Activated naive CD4-positive, alpha-beta T cell treated with anti-CD3 and anti-CD28 coated beads for 36 hours (primary cell): Measurements from ENCODE around the gene OOEP. TPM values are rescaled to one million over a fixed set of nuclear protein-coding genes. Genes with fewer than 3 reads are reported as not detected.

ENCODE experiments used
- CTCF ChIA-PET: fragments of 350-600 bp; sonication (Branson Sonifier 250); formaldehyde crosslinking; loops from one replicate; lab custom pipeline; 2021; ENCODE audit warnings: antibody characterized with exemption; lab: Charles Lee
- DNase-seq: peaks from one replicate; pipeline ENCODE4 v3.0.0-alpha.2; 2020
- H3K27ac Mint-ChIP-seq: one replicate; pipeline ENCODE4 v1.8.0; 2021; ENCODE audit warnings: mild to moderate bottlenecking, mixed read lengths
- H3K27me3 Mint-ChIP-seq: one replicate; pipeline ENCODE4 v1.8.0; 2021; ENCODE audit warnings: low read depth, mixed read lengths
- H3K36me3 Mint-ChIP-seq: one replicate; pipeline ENCODE4 v1.8.0; 2021; ENCODE audit warnings: low read depth, mixed read lengths
- H3K4me1 Mint-ChIP-seq: one replicate; pipeline ENCODE4 v1.8.0; 2021; ENCODE audit warnings: low read depth, mixed read lengths
- H3K4me3 Mint-ChIP-seq: one replicate; pipeline ENCODE4 v1.8.0; 2021; ENCODE audit warnings: mild to moderate bottlenecking, moderate library complexity, mixed read lengths
- H3K9me3 Mint-ChIP-seq: one replicate; pipeline ENCODE4 v1.8.0; 2021; ENCODE audit warnings: mixed read lengths
- intact Hi-C: fragments of 100-400 bp; cut with micrococcal nuclease; formaldehyde crosslinking; loops from one replicate; pipeline ENCODE4 v1.15.1; 2023
- total RNA-seq, 2 experiments: library from RNA; stranded (reverse); gene quantifications; one replicate each; pipeline ENCODE4 v1.2.3, GENCODE V29; 2021

OOEP gene
- total RNA-seq, 2 experiments from 2014 or later, result 0.31 TPM; not detected in 1

DNA sequence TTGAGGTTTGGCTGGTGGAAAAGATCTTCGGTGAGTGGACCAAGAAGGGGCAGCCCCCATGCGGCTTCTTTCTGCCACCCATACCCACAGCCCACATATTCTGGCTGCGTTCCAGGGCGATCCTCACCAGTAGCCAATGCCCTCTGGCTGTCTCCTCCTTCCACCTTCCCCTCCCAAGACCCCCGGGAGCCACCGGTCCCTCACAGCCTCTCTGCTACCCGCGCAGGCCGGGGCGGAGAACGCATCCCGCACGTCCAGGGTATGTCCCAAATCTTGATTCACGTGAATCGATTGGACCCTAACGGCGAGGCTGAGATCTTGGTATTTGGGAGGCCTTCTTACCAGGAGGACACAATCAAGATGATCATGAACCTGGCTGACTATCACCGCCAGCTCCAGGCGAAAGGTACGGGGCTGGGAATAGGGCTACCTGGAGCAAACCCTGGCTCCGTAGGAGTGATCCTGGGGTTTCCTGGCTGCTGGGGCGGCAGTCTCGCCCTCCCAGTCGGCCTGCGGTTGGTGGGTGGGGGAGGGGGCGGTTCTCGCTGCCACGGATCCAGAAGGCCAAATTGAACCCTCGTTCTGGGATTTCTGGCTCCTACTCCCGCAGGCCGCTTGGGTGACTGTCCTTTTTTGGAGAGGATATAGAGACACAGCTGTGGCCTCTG is 6.7 kb downstream of the OOEP start:
- no peaks in the 10 kb centered on the region for H3K9me3 Mint-ChIP-seq
- no peak overlapping the region for H3K4me3 Mint-ChIP-seq
- no peaks in the 10 kb centered on the region for H3K27me3 Mint-ChIP-seq
- intact Hi-C loops, result no loop called here
- no peak for DNase-seq
- CTCF ChIA-PET, result no interaction called here
- H3K27ac Mint-ChIP-seq, result no peak overlapping the region
- H3K36me3 Mint-ChIP-seq, result no peaks in the 10 kb centered on the region
- no peaks in the 10 kb centered on the region for H3K4me1 Mint-ChIP-seq

DNA sequence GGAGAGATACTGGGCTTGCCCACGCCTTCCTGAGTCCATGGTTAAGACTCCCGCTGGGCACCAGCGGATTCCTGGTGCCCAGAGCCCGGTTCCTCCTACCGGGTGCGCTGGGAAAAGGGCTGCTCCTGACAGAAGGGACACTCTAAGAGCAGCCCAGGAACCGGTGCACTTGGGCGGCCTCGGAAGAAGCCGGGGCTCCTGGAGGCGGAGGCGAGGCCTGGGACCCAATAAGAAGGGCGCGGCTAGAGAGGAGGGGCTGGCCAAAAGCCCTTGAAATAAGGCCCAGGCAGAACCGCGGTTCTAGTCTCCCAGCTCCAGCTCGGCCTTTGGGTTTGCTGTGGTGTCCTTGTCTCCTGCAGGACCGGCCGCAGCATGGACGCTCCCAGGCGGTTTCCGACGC is 7.3 kb downstream of the OOEP start, which contains the start of gene KHDC3L:
KHDC3L (plus strand) TSS at position 301 of the 400 bp plus-strand sequence; CDS start at position 373, 72 bp downstream.
- no peaks in the 10 kb centered on the region for H3K27me3 Mint-ChIP-seq
- no peaks in the 10 kb centered on the region for H3K9me3 Mint-ChIP-seq
- H3K4me3 Mint-ChIP-seq, result no peak within 1 kb of the TSS
- no peak within 1 kb of the TSS for H3K27ac Mint-ChIP-seq
- no peaks in the 10 kb centered on the region for H3K4me1 Mint-ChIP-seq
- no peaks in the 10 kb centered on the region for H3K36me3 Mint-ChIP-seq
- no peak for DNase-seq
- intact Hi-C loops, result no loop called here
- CTCF ChIA-PET, result no interaction called here

DNA sequence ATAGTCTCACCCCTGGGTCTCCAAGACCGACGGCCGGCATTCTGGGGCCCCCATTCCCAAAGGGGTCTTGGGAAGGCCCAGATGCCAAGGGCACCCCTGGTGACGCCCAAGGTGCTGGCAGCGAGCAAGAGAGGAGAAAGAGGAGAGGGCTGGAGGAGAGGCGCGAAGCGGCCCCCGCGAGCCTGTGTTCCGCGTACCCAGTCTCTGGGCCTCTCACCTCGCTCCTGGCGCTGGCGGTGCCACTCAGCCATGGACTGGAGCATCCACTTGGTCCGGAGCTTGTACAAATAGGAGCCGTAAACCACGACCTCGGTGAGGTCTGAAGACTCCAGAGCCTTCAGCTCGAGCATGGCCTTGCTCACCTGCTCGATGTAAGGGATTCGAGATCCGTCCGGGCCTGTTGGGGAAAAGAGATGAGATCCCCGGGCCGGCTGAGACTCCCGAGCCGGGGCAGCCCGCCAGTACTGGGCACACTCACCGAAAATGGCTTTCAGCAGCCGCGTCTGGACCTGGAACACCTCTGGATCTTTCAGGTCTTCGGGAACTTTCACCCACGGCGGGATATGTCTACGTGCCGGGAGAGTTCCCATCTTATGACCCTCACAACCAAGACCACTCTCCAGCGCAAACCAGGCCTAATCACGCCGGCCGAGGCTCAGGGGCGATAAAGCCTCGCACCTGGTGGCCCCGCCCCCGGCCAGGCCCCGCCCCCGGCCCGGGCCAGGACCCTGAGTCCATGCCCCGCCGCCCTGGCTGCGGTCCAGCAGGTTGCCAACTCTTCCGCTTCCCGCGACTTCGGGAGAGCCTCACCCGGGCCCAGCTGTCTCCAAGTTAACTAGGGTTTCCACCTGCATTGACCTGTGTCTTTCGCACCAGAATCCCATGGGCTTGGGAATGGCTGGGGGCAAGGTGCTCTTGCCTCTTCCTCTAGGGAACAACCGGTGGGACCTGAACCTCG is 15.8 kb downstream of the OOEP start, which contains the start of gene DPPA5:
DPPA5 (minus strand) TSS at position 641 of the 958 bp plus-strand sequence; CDS start at position 590, 51 bp downstream.
- H3K27ac Mint-ChIP-seq, result no peak within 1 kb of the TSS
- peaks cover 13% of the 10 kb centered on the region for H3K27me3 Mint-ChIP-seq
- H3K4me3 Mint-ChIP-seq, result no peak within 1 kb of the TSS
- DNase-seq, result no peak
- CTCF ChIA-PET, result no interaction called here
- no peaks in the 10 kb centered on the region for H3K36me3 Mint-ChIP-seq
- intact Hi-C loops, result no loop called here
- H3K4me1 Mint-ChIP-seq, result no peaks in the 10 kb centered on the region
- no peaks in the 10 kb centered on the region for H3K9me3 Mint-ChIP-seq

DNA sequence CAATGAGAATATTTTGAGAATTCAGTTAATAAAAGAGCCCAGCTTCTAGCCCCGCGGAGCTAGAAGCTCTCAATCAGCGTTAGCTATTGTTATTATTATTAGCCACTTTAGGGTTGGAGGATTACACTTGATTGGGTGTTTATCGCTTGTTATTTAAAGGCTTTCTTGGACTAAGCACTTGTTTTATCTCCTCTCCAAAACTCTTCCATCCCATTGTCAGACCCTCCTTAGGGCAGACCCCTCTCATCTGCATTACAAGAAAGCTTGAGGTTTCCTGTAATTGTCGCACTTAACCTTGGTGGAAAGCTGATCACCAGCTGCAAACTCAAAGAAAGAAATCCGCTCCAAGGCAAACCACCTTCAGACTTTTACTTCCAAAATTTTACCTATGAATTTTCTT is 20.4 kb downstream of the OOEP start:
- no peak for DNase-seq
- Mint-ChIP-seq H3K27ac (no peak overlapping the region), H3K27me3 (peaks cover 22% of the 10 kb centered on the region), H3K36me3 (no peaks in the 10 kb centered on the region), H3K4me1 (no peaks in the 10 kb centered on the region), H3K9me3 (no peaks in the 10 kb centered on the region), H3K4me3 (no peak overlapping the region)
- CTCF ChIA-PET, result interaction anchor here (0.6 to 1.7 kb wide), 2 partner anchors 39 to 921 kb away, joined by 3 to 9 read pairs; no protein-coding TSS in a partner anchor
- intact Hi-C loops, result no loop called here

DNA sequence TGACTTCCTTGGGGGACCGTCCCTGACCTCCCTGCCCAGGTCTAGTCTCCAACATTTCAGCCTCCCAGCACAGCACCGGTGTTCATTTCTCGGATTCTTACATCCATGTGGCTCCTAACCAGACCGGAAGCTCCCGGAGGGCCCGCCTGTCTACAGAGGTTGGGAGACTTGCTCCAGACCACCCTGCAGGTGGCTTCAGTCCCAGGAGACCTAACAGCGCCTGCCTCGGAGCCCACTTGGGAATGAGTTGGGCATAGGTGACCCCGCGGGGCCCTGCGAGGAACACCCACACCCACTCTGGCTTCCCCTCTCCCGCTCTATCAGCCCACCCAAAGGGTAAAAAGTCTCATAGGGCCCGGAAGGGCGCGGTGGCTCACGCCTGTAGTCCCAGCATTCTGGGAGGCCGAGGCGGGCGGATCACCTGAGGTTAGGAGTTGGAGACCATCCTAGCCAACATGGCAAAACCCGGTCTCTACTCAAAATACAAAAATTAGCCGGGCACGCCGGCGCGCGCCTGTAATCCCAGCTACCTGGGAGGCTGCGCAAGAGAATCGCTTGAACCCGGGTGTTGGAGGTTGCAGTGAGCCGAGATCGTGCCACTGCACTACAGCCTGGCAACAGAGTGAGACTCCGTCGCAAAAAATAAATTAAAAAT is 21.0 kb downstream of the OOEP start:
- Mint-ChIP-seq H3K9me3 (no peaks in the 10 kb centered on the region), H3K27me3 (peaks cover 22% of the 10 kb centered on the region), H3K36me3 (no peaks in the 10 kb centered on the region), H3K27ac (no peak overlapping the region), H3K4me1 (no peaks in the 10 kb centered on the region), H3K4me3 (no peak overlapping the region)
- no peak for DNase-seq
- CTCF ChIA-PET, result interaction anchor here (1.7 kb wide), 1 partner anchor 40 kb away, joined by 9 read pairs; no protein-coding TSS in a partner anchor
- intact Hi-C loops, result no loop called here

GRCh38 chr6:73343164-73343563 is 26.5 kb downstream of the OOEP start:
- intact Hi-C loops, result no loop called here
- no peaks in the 10 kb centered on the region for H3K4me1 Mint-ChIP-seq
- CTCF ChIA-PET, result interaction anchor here (0.7 to 1.1 kb wide), 3 partner anchors 17 to 147 kb away, joined by 3 to 4 read pairs (median 3); no protein-coding TSS in a partner anchor
- H3K36me3 Mint-ChIP-seq, result no peaks in the 10 kb centered on the region
- DNase-seq, result no peak
- H3K27ac Mint-ChIP-seq, result no peak overlapping the region
- no peaks in the 10 kb centered on the region for H3K9me3 Mint-ChIP-seq
- H3K4me3 Mint-ChIP-seq, result no peak overlapping the region
- H3K27me3 Mint-ChIP-seq, result peaks cover 5% of the 10 kb centered on the region

GRCh38 chr6:73342174-73342573 is 27.5 kb downstream of the OOEP start:
- Mint-ChIP-seq H3K36me3 (no peaks in the 10 kb centered on the region), H3K9me3 (no peaks in the 10 kb centered on the region), H3K4me1 (no peaks in the 10 kb centered on the region), H3K27me3 (no peaks in the 10 kb centered on the region), H3K27ac (no peak overlapping the region), H3K4me3 (no peak overlapping the region)
- CTCF ChIA-PET, result interaction anchor here (1.0 to 1.1 kb wide), 2 partner anchors 16 to 138 kb away, joined by 3 to 4 read pairs; no protein-coding TSS in a partner anchor
- intact Hi-C loops, result no loop called here
- DNase-seq, result no peak

DNA sequence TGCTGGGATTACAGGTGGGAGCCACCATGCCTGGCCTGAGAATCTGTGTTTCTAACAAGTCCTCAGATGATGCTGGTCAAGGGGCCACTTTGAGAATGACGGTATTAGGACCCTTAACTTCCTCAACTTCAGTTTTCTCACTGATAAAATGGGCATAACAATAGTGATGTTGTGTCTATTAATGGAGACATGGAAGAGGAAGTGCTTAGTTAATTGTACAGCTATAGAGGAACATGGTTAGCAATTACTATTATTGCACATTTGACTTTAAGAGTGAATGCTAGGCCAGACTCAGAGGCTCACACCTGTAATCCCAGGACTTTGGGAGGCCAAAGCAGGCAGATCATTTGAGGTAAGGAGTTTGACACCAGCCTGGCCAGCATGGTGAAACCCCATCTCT is 28.4 kb downstream of the OOEP start:
- no peak overlapping the region for H3K4me3 Mint-ChIP-seq
- no peaks in the 10 kb centered on the region for H3K27me3 Mint-ChIP-seq
- H3K36me3 Mint-ChIP-seq, result no peaks in the 10 kb centered on the region
- intact Hi-C loops, result no loop called here
- no peaks in the 10 kb centered on the region for H3K4me1 Mint-ChIP-seq
- CTCF ChIA-PET, result interaction anchor here (0.7 kb wide), 1 partner anchor 14 kb away, joined by 3 read pairs; no protein-coding TSS in a partner anchor
- no peak for DNase-seq
- no peak overlapping the region for H3K27ac Mint-ChIP-seq
- no peaks in the 10 kb centered on the region for H3K9me3 Mint-ChIP-seq

GRCh38 chr6:73340048-73340447 is 29.6 kb downstream of the OOEP start:
- no peaks in the 10 kb centered on the region for H3K36me3 Mint-ChIP-seq
- CTCF ChIA-PET, result no interaction called here
- DNase-seq, result no peak
- no peaks in the 10 kb centered on the region for H3K9me3 Mint-ChIP-seq
- intact Hi-C loops, result no loop called here
- no peak overlapping the region for H3K27ac Mint-ChIP-seq
- no peaks in the 10 kb centered on the region for H3K27me3 Mint-ChIP-seq
- H3K4me1 Mint-ChIP-seq, result no peaks in the 10 kb centered on the region
- H3K4me3 Mint-ChIP-seq, result no peak overlapping the region

GRCh38 chr6:73339340-73339739 is 30.4 kb downstream of the OOEP start:
- H3K9me3 Mint-ChIP-seq, result no peaks in the 10 kb centered on the region
- no peaks in the 10 kb centered on the region for H3K27me3 Mint-ChIP-seq
- DNase-seq, result no peak
- intact Hi-C loops, result no loop called here
- H3K4me3 Mint-ChIP-seq, result no peak overlapping the region
- CTCF ChIA-PET, result interaction anchor here (1.3 kb wide), 1 partner anchor 11 kb away, joined by 3 read pairs; no protein-coding TSS in a partner anchor
- H3K36me3 Mint-ChIP-seq, result no peaks in the 10 kb centered on the region
- H3K4me1 Mint-ChIP-seq, result no peaks in the 10 kb centered on the region
- H3K27ac Mint-ChIP-seq, result no peak overlapping the region

- H3K9me3 Mint-ChIP-seq, result no peaks in the 10 kb centered on the region
- CTCF ChIA-PET, result interaction anchor here (1.4 to 4.5 kb wide), 2 partner anchors 39 to 60 kb away, joined by 4 to 20 read pairs; no protein-coding TSS in a partner anchor
- H3K4me3 Mint-ChIP-seq, result no peak overlapping the region
- no peak overlapping the region for H3K27ac Mint-ChIP-seq
- no peaks in the 10 kb centered on the region for H3K4me1 Mint-ChIP-seq
- no peaks in the 10 kb centered on the region for H3K36me3 Mint-ChIP-seq
- intact Hi-C loops, result loop anchor here (5.0 kb wide), 1 partner anchor 1797 kb away; no protein-coding TSS in a partner anchor
- no peak for DNase-seq
- peaks cover 8% of the 10 kb centered on the region for H3K27me3 Mint-ChIP-seq
Measured at GRCh38 chr6:73329201-73329600, 40.5 kb downstream of the OOEP start.
